SJCRH30 (cell line): ENCODE measurements around the gene ALG11. TPM values are rescaled to one million over a fixed set of nuclear protein-coding genes. Genes with fewer than 3 reads are reported as not detected.
"Not testable (repeated sequence)": the region's sequence is repeated elsewhere in the genome, so short reads cannot be mapped to it uniquely, and the experiment has no call there.

ENCODE experiments used
- DNase-seq, 2 experiments: peaks; one replicate each; pipeline ENCODE4 v3.0.0-alpha.2; 2015 to 2020
- H3K27ac ChIP-seq: fragments of 250-450 bp; sonication (Bioruptor Pico); 2 replicates; pipeline ENCODE4 v1.5.1; 2020; ENCODE audit warnings: mild to moderate bottlenecking, moderate library complexity
- H3K27me3 ChIP-seq: fragments of 250-450 bp; sonication (Bioruptor Pico); 2 replicates; pipeline ENCODE4 v1.5.1; 2020; ENCODE audit warnings: mild to moderate bottlenecking, moderate library complexity
- H3K36me3 ChIP-seq: fragments of 250-450 bp; sonication (Bioruptor Pico); 2 replicates; pipeline ENCODE4 v1.5.1; 2020; ENCODE audit warnings: mild to moderate bottlenecking, moderate library complexity
- H3K4me1 ChIP-seq: fragments of 250-450 bp; sonication (Bioruptor Pico); 2 replicates; pipeline ENCODE4 v1.5.1; 2020; ENCODE audit warnings: mild to moderate bottlenecking, moderate library complexity
- H3K4me3 ChIP-seq: fragments of 250-450 bp; sonication (Bioruptor Pico); 2 replicates; pipeline ENCODE4 v1.5.1; 2020; ENCODE audit warnings: mild to moderate bottlenecking, moderate library complexity
- H3K9me3 ChIP-seq: fragments of 250-450 bp; sonication (Bioruptor Pico); replicated peaks from 2 replicates; pipeline ENCODE4 v1.5.1; 2020; ENCODE audit warnings: mild to moderate bottlenecking, moderate library complexity
- total RNA-seq: library from RNA; depleted of rRNA; stranded (reverse); fragments of >200 nt; shearing (Covaris generic); gene quantifications from 2 replicates; pipeline ENCODE4 v1.2.3, GENCODE V29; 2014

ALG11 gene
- total RNA-seq, 1 experiment from 2014 or later: 28.8 TPM

DNA sequence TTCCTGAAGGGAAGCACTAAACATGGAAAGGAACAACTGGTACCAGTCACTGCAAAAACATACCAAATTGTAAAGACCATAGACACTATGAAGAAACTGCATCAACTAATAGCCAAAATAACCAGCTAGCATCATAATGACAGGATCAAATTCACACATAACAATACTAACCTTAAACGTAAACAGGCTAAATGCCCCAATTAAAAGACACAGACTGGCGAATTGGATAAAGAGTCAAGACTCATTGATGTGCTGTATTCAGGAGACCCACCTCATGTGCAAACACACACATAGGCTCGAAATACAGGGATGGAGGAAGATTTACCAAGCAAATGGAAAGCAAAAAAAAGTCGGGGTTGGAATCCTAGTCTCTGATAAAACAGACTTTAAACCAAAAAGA lies 27.3 kb upstream of the ALG11 start:
- not testable (repeated sequence) for DNase-seq, H3K27ac ChIP-seq, H3K9me3 ChIP-seq, H3K4me3 ChIP-seq, H3K27me3 ChIP-seq, H3K36me3 ChIP-seq, H3K4me1 ChIP-seq

DNA sequence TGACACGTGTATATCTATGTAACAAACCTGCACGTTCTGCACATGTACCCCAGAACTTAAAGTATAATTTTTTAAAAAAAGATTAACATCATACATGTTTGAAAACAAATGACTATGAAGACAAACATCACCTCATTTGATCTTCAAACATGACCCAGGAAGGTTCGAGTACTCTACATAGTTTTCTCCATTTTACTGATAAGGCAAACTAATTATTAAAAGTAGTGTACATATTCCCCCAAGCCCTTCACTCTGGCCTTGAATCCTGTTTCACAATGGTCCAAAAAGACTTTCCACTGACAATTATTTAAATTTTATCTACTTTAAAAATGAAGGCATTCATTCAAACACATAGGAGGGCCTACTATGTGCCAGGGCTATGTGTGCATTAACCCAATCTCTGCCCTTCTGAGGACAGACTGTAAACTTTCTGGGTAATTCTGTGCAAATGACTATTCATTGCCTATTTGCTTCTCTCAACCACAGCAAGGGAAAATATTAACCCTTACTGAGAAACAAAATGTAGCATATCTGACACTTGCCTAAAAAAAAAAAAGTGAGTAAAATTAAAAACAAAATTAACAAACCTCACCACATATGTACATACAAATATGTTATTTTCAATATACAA lies 23.1 kb upstream of the ALG11 start:
- no peaks in the 10 kb centered on the region for H3K9me3 ChIP-seq
- H3K4me1 ChIP-seq: no peaks in the 10 kb centered on the region
- H3K36me3 ChIP-seq: no peaks in the 10 kb centered on the region
- H3K4me3 ChIP-seq: no peak overlapping the region
- no peak overlapping the region for H3K27ac ChIP-seq
- DNase-seq: no peak
- H3K27me3 ChIP-seq: no peaks in the 10 kb centered on the region

DNA sequence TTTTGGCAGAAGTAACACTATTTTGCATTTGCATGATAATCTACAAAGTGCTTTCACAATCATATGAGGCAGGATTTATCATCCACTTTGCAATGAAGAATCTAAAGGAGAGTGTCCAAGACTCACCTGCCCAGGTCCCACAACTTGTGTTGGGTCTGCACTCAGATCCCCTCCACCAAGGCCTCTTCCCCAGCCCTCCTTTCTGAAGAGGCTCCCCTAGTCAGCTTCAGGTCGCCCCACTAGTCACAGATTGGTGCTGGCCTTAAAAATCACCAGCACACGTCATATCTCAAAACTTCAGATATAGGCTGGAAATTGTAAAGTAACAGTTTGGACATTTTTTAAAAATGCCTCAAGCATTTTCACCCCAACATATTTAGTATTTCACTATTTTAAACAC lies 18.5 kb upstream of the ALG11 start:
- DNase-seq: no peak
- Histone ChIP-seq H3K27ac (no peak overlapping the region), H3K36me3 (no peaks in the 10 kb centered on the region), H3K4me1 (peaks cover 10% of the 10 kb centered on the region), H3K4me3 (no peak overlapping the region), H3K27me3 (no peaks in the 10 kb centered on the region), H3K9me3 (no peaks in the 10 kb centered on the region)

DNA sequence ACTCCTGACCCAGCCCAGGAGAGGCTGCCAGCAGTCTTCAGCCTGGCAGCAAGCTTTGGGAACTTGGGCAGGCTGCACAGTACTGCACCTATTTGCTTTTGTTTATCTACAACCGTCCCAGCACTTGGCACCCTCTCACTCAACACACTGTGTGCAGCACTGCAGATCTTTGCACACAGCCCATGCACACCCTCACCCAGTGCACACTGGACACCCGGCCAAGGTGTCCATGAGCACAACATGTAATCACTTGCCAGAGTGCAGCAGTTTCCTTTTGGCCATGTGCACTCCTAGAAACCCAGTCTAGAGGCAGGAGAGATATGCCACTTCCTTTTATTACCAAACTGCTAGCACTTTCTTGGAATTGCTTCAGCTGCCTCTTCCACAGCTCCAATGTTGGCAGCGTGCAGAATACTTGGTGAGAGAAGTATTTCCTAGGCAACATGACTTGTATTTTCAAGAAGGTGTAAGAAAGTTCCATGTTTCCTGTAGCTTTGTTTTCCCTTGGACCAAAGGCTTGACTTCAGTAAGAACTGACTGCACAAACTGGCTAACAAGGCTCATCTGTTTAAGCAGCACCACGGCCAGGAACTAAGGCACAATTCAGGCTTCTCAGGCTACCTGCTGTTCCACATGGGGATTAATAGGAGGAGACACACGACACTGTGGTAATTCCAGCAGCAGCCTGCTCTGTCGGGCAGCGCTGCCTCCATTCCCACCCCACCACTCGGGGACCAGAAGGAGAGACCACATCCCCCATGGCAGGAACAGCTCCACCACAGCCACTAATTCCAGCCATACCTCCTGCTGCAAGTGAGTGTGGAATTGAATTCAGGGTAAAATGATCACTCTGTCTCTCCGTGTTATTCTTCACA lies 16.3 kb upstream of the ALG11 start:
- H3K27ac ChIP-seq: no peak overlapping the region
- no peak overlapping the region for H3K4me3 ChIP-seq
- no peaks in the 10 kb centered on the region for H3K27me3 ChIP-seq
- no peaks in the 10 kb centered on the region for H3K9me3 ChIP-seq
- H3K4me1 ChIP-seq: peaks cover 10% of the 10 kb centered on the region
- H3K36me3 ChIP-seq: no peaks in the 10 kb centered on the region
- peak in 1 of 2 experiments; percentile 16 for DNase-seq

DNA sequence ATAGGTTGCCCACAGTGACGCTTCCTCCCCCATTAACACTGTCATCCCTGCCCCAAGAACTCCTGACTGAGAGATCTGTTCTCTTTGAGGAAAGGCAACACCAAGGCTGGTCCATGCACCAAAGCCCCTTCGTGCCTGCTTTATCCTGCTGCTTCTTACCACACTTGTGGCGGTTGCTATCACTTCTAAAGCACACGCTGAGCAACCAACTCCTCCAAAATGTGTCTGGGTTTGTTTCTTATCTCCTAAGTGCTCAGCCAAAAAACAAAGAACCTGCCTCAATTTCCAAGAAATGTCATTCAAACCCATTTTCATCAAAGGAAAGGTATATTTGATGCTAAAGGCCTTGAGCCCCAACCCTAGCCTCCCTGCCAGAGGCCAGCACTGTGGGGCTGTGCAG lies 15.6 kb upstream of the ALG11 start:
- Histone ChIP-seq H3K27me3 (no peaks in the 10 kb centered on the region), H3K4me1 (peaks cover 10% of the 10 kb centered on the region), H3K4me3 (no peak overlapping the region), H3K9me3 (no peaks in the 10 kb centered on the region), H3K27ac (no peak overlapping the region), H3K36me3 (no peaks in the 10 kb centered on the region)
- no peak for DNase-seq

DNA sequence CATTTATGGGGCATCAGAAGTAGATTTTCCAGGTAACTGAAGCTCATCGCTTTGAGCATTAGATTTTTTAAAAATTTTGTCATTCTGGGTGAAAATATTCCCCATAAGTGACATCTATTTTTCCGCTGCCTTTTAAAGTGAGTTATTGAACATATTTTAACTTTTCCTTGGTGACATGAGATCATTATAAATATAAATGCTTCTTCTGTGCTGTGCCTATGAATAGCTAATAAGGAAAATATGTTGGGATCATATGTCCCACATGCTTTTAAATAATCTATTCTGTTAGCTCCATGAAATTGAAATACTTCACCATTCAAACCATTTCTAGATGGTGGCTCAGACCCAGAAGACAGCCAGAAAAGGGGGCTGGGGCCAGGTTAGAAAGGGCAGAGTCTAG lies 15.0 kb upstream of the ALG11 start:
- Histone ChIP-seq H3K27ac (no peak overlapping the region), H3K27me3 (no peaks in the 10 kb centered on the region), H3K9me3 (no peaks in the 10 kb centered on the region), H3K4me1 (peaks cover 10% of the 10 kb centered on the region), H3K4me3 (no peak overlapping the region), H3K36me3 (no peaks in the 10 kb centered on the region)
- DNase-seq: no peak

DNA sequence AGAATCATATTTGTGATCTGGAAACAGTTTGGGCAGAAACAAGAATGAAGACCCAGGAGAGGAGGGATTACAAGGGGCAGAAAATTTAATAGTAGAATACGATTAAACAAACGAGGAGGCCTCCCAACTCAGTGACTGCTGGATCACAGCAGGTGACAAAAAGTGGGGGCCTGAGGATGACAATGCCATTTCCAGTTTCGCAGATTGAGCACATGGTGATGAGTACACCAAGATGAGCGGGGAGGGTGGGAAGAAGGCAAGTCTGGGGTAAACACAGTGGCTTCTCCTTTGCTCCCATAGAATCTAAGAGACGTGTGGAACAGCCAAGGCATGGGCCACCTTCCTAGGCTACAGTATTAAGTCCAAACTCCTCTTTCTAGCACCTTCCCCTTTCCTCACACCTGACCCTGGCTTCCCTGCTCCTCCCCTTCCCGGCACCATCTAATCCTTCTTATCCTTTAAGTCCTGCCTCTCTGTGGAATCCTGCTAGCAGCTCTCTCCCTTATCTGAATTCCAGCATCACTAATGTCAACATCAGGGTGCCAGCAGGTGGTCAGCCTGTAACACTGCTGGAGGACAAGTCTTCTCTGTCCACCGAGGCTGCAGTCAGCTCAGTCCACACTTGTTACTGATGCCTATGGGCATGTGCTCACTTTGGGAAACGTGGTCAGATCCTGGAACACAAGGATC lies 14.4 kb upstream of the ALG11 start:
- H3K4me1 ChIP-seq: peaks cover 10% of the 10 kb centered on the region
- peak; percentile 52 to 73 for DNase-seq
- H3K27me3 ChIP-seq: no peaks in the 10 kb centered on the region
- H3K4me3 ChIP-seq: no peak overlapping the region
- H3K36me3 ChIP-seq: no peaks in the 10 kb centered on the region
- no peak overlapping the region for H3K27ac ChIP-seq
- no peaks in the 10 kb centered on the region for H3K9me3 ChIP-seq

DNA sequence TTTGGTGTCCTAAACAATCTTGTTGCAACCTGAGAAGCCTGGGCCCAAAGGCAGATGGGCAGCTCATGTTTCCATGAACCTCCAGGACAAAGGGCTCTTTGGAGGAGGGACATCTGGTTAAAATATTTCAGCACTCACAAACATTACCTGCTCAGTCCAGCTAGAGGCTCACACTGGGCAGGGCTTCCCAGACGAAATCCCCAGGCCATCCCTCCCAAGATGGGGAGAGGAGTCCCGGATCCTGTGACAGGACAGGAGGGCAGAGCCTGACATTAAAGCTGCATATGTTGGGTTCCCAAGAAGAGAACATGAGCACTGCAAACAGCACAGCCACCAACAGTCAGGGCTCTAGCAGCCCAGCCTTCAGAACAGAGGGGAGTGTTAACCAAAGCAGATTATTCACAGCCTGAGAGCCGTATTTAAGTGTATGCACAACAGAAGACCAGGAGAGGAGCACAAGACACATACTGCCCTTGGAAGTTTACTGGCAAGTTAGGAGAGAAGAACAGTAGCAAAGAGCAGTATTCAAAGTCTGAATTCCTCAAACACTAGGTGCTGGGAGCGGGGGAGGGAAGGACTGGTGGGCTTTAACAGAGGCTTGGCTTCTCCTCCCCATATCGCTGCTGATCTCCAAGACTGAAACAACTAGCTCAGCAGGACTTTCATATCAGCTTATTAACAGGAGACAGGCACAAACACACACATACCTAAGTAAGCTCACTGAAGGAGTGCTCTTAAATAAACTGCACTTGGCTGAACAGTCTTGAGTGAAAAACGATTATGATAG lies 13.3 kb upstream of the ALG11 start:
- Histone ChIP-seq H3K27ac (no peak overlapping the region), H3K4me1 (peaks cover 10% of the 10 kb centered on the region), H3K4me3 (no peak overlapping the region), H3K27me3 (no peaks in the 10 kb centered on the region), H3K9me3 (no peaks in the 10 kb centered on the region), H3K36me3 (no peaks in the 10 kb centered on the region)
- DNase-seq: peak in 1 of 2 experiments; percentile 41

DNA sequence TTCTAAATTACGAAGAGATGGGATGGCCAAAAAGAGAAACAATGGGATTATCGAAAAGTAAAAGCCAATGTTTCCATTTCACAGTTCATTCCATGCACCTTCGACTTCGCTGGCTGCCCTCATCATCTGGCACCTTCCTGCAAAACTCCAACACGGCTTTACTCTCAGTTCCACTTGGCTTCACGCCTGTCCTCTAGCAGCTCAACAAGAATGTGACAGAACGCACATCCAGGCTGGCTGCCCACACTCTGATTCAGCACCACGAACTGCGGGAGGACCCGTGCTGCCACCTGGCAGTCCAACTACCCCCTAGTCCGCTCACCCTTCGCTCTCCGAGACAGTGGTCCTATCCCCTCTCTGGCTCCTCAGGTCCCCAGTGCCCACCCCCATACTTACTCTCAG lies 12.7 kb upstream of the ALG11 start:
- Histone ChIP-seq H3K36me3 (no peaks in the 10 kb centered on the region), H3K4me1 (peaks cover 10% of the 10 kb centered on the region), H3K4me3 (no peak overlapping the region), H3K27ac (no peak overlapping the region), H3K9me3 (no peaks in the 10 kb centered on the region), H3K27me3 (no peaks in the 10 kb centered on the region)
- DNase-seq: no peak

DNA sequence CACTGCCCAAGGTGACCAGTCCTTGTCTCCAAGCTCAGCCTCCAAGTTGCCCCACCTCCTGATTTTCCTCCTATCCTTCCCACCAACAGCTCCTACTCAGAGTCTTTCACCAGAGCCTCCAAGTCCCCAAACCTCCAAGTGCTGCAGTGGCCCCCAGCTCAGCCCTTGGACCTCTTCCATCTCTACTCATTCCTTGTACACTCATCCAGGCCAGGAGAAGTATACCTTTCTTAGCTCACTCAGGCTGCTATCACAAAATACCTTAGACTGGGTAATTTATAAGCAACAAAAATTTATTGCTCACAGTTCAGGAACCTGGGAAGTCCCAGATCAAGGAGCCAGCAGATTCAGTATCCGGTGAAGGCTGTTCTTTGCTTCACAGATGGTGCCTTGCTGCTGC lies 12.3 kb upstream of the ALG11 start:
- H3K9me3 ChIP-seq: no peaks in the 10 kb centered on the region
- H3K27ac ChIP-seq: no peak overlapping the region
- H3K36me3 ChIP-seq: no peaks in the 10 kb centered on the region
- peaks cover 10% of the 10 kb centered on the region for H3K4me1 ChIP-seq
- H3K27me3 ChIP-seq: no peaks in the 10 kb centered on the region
- no peak overlapping the region for H3K4me3 ChIP-seq
- DNase-seq: no peak

DNA sequence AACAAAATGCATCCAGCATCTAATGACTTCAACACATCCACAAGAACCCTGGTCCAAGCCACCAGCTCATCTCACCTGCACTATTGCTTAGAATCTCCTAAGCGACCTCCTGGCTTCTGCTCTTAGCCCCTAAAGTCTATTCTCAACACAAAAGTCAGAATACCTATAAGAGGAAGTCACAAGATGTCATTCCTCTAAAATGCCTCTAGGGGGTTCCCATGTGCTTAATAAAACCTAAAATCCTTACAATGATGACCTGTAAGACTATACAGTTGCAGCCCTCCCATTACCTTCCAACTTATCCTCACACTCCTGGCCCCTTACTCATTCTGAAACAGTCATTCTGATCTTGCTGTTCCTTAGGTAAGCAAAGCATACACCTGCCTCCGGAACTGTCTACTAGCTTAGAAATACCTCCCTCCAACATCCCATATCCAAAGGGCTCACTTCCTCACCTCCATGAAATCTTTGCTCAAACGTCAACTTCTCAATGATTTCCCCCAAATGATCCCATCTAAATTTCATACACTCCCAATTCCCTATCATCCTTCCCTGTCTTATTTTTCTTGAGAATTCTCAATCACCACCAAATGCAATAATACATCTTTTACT lies 11.0 kb upstream of the ALG11 start:
- peak in 1 of 2 experiments; percentile 66 for DNase-seq
- H3K27ac ChIP-seq: no peak overlapping the region

DNA sequence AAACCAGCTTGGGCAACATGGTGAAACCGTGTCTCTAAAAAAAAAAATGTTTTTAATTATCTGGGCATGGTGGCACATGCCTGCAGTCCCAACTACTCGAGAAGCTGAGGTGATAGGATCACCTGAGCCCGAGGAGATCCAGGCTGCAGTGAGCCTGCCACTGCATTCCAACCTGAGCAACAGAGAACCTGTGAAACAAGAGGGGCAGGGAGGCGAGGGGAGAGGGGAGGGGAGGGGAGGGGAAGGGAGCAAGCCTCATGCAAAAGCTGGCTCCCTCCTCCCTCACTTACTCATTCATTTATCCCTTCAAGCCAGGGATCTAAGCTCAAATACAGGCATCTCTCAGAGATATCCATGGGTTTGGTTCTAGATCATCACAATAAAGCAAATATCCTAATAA lies 9.8 kb upstream of the ALG11 start:
- Histone ChIP-seq H3K27ac (no peak overlapping the region), H3K36me3 (no peaks in the 10 kb centered on the region), H3K27me3 (no peaks in the 10 kb centered on the region), H3K9me3 (no peaks in the 10 kb centered on the region), H3K4me3 (no peak overlapping the region), H3K4me1 (peaks cover 10% of the 10 kb centered on the region)
- DNase-seq: no peak

More for the DNA sequence above, 11.0 kb upstream of the ALG11 start:
- Histone ChIP-seq H3K27me3 (no peaks in the 10 kb centered on the region), H3K9me3 (no peaks in the 10 kb centered on the region), H3K4me1 (peaks cover 10% of the 10 kb centered on the region), H3K36me3 (no peaks in the 10 kb centered on the region), H3K4me3 (no peak overlapping the region)

DNA sequence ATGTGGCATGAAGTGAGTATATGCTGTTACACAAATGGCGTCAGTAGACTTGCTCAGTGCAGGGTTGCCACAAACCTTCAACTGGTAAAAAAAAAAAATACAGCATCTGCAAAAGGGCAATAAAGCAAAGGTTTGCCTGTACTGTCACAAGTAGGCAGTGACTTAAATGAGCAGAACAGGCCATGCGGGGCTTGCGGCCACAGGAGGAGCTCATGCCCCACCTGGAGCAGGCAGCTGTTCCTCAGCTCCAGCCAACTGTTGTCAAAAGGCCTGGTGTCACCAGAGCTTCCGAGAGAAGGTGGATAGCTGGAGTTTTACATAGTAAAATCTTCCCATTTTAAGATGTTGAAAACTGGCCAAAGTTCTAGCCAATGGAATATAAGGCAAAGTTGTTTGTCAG lies 8.7 kb upstream of the ALG11 start:
- Histone ChIP-seq H3K4me3 (no peak overlapping the region), H3K9me3 (no peaks in the 10 kb centered on the region), H3K4me1 (peaks cover 1% of the 10 kb centered on the region), H3K36me3 (no peaks in the 10 kb centered on the region), H3K27ac (no peak overlapping the region), H3K27me3 (no peaks in the 10 kb centered on the region)
- peak; percentile 34 to 53 for DNase-seq

DNA sequence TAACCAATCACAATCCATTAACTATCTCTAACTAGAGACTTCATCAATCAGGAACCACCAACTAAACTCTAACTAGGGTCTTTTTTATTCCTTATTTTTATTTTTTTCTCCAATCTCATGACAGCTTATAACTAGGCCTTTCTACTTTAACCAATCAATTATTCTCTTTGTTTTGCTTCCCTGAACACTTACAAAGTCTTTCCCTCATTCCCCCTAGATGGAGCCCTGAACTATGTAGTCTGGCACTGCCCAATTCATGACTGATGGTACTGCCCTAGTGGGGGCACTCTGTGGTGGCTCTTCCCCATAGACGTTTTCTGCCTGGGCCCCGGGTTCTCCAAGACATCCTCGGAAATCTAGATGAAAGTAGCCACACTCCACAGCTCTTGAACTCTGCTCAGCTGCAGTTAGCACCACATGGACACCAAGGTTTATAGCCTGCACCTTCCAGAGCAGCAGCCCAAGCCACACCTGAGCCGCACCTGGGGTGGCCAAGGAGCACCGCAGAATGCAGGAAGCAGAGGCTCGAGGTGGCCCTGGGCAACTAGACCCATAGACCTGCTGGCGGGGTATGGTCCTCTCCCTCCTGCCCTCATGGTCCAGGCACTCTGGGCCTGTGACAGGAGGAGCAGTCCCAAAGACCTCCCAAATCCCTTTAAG lies 7.6 kb upstream of the ALG11 start:
- Histone ChIP-seq H3K4me3 (no peak overlapping the region), H3K27me3 (no peaks in the 10 kb centered on the region)
- DNase-seq: no peak

More for the DNA sequence above, 7.6 kb upstream of the ALG11 start:
- no peak overlapping the region for H3K27ac ChIP-seq
- no peaks in the 10 kb centered on the region for H3K36me3 ChIP-seq
- H3K9me3 ChIP-seq: no peaks in the 10 kb centered on the region
- no peaks in the 10 kb centered on the region for H3K4me1 ChIP-seq
